SK-N-SH treated with all-trans-retinoic acid at 6 μM for 48 hours (cell line): ENCODE measurements around the gene KRTAP10-10.

Experiments used
- ATAC-seq: fragments of 200-7000 bp; cut with Tn5 transposase; 3 replicates; pipeline ENCODE4 v1.9.1; 2020; ENCODE audit warnings: mild to moderate bottlenecking, moderate library complexity
- ARNTL ChIP-seq: fragments of 450-650 bp; formaldehyde crosslinking; IDR thresholded peaks from 2 replicates; pipeline ENCODE4 v1.5.0; 2020; ENCODE audit warnings: low read depth, mild to moderate bottlenecking, moderate library complexity, borderline replicate concordance
- BACH2 ChIP-seq: fragments of 250-450 bp; sonication (Bioruptor Pico); IDR thresholded peaks from 2 replicates; pipeline ENCODE4 v1.9.0; 2021; ENCODE audit warnings: mild to moderate bottlenecking, borderline replicate concordance
- CREB5 ChIP-seq: fragments of 250-450 bp; sonication (Bioruptor Pico); IDR thresholded peaks from 2 replicates; pipeline ENCODE4 v1.5.1; 2020; ENCODE audit warnings: low read depth, mild to moderate bottlenecking, moderate library complexity
- CSRNP3 ChIP-seq: fragments of 250-450 bp; sonication (Bioruptor Pico); IDR thresholded peaks from 2 replicates; pipeline ENCODE4 v1.5.1; 2021; ENCODE audit warnings: mild to moderate bottlenecking, moderate library complexity
- ESRRG ChIP-seq: fragments of 250-450 bp; sonication (Bioruptor Pico); IDR thresholded peaks from 2 replicates; pipeline ENCODE4 v1.6.1; 2021; ENCODE audit warnings: mild to moderate bottlenecking
- GLIS3 ChIP-seq: fragments of 250-450 bp; sonication (Bioruptor Pico); IDR thresholded peaks from 2 replicates; pipeline ENCODE4 v1.5.0; 2020; ENCODE audit warnings: mild to moderate bottlenecking, moderate library complexity
- OSR1 ChIP-seq: fragments of 250-450 bp; sonication (Bioruptor Pico); IDR thresholded peaks from 2 replicates; pipeline ENCODE4 v1.8.0; 2022; ENCODE audit warnings: moderate library complexity, mild to moderate bottlenecking, inconsistent platforms
- PATZ1 ChIP-seq: fragments of 250-450 bp; sonication (Bioruptor Pico); IDR thresholded peaks from 2 replicates; pipeline ENCODE4 v1.8.0; 2020; ENCODE audit warnings: mild to moderate bottlenecking, moderate library complexity, borderline replicate concordance
- POU6F1 ChIP-seq: fragments of 250-450 bp; sonication (Bioruptor Pico); IDR thresholded peaks from 2 replicates; pipeline ENCODE4 v1.8.0; 2021; ENCODE audit warnings: low read depth, mild to moderate bottlenecking, moderate library complexity, borderline replicate concordance
- PPARA ChIP-seq: fragments of 250-450 bp; sonication (Bioruptor Pico); IDR thresholded peaks from 2 replicates; pipeline ENCODE4 v1.5.0; 2020; ENCODE audit warnings: mild to moderate bottlenecking, borderline replicate concordance
- RARB ChIP-seq: fragments of 250-450 bp; sonication (Bioruptor Pico); IDR thresholded peaks from 2 replicates; pipeline ENCODE4 v1.8.0; 2021; ENCODE audit warnings: mild to moderate bottlenecking, moderate library complexity
- SNAI2 ChIP-seq: fragments of 250-450 bp; sonication (Bioruptor Pico); IDR thresholded peaks from 2 replicates; pipeline ENCODE4 v1.5.0; 2020; ENCODE audit warnings: mild to moderate bottlenecking, moderate library complexity
- TOX ChIP-seq: fragments of 250-450 bp; sonication (Bioruptor Pico); IDR thresholded peaks from 2 replicates; pipeline ENCODE4 v1.8.0; 2021; ENCODE audit warnings: mild to moderate bottlenecking, moderate library complexity, borderline replicate concordance
- TSHZ2 ChIP-seq: fragments of 250-450 bp; sonication (Bioruptor Pico); IDR thresholded peaks from 2 replicates; pipeline ENCODE4 v1.5.0; 2020; ENCODE audit warnings: mild to moderate bottlenecking, moderate library complexity
- ZC3H10 ChIP-seq: fragments of 250-450 bp; sonication (Bioruptor Pico); IDR thresholded peaks from 2 replicates; pipeline ENCODE4 v1.5.1; 2021; ENCODE audit warnings: mild to moderate bottlenecking, moderate library complexity
- ZFP3 ChIP-seq: fragments of 250-450 bp; sonication (Bioruptor Pico); IDR thresholded peaks from 2 replicates; pipeline ENCODE4 v1.5.0; 2020; ENCODE audit warnings: mild to moderate bottlenecking, moderate library complexity
- ZFP30 ChIP-seq: fragments of 450-650 bp; formaldehyde crosslinking; IDR thresholded peaks from 2 replicates; pipeline ENCODE4 v1.5.0; 2022; ENCODE audit warnings: mild to moderate bottlenecking, moderate library complexity
- ZNF565 ChIP-seq: fragments of 450-650 bp; formaldehyde crosslinking; conservative IDR thresholded peaks from 2 replicates; pipeline ENCODE4 v1.5.0; 2020; ENCODE audit warnings: low read depth, mild to moderate bottlenecking, moderate library complexity
- ZNF70 ChIP-seq: fragments of 450-650 bp; formaldehyde crosslinking; IDR thresholded peaks from 2 replicates; pipeline ENCODE4 v1.5.0; 2020; ENCODE audit warnings: mild to moderate bottlenecking, moderate library complexity
- ZNF8 ChIP-seq: fragments of 450-650 bp; formaldehyde crosslinking; IDR thresholded peaks from 2 replicates; pipeline ENCODE4 v1.5.0; 2020; ENCODE audit warnings: mild to moderate bottlenecking, moderate library complexity

Gene KRTAP10-10

GRCh38 chr21:44637018-44637850, at the start of gene KRTAP10-10:
Gene KRTAP10-10, plus strand, starts transcription at chr21:44637356. Its CDS starts 62 bp downstream, at chr21:44637418.
- TF ChIP-seq ZNF8 (CRISPR knock-in tag), result no peak
- TF ChIP-seq PATZ1 (CRISPR knock-in tag), result no peak
- TF ChIP-seq CREB5 (CRISPR knock-in tag), result no peak
- no peak for TF ChIP-seq ARNTL (CRISPR knock-in tag)
- no peak for TF ChIP-seq ZFP30 (CRISPR knock-in tag)
- no peak for TF ChIP-seq ZC3H10 (CRISPR knock-in tag)
- TF ChIP-seq ZNF565, result no peak
- TF ChIP-seq POU6F1 (CRISPR knock-in tag), result no peak
- no peak for TF ChIP-seq ESRRG (CRISPR knock-in tag)
- TF ChIP-seq ZNF70 (CRISPR knock-in tag), result no peak
- TF ChIP-seq GLIS3 (CRISPR knock-in tag), result no peak
- no peak for TF ChIP-seq TSHZ2 (CRISPR knock-in tag)
- ATAC-seq, result no peak

- TF ChIP-seq CREB5 (CRISPR knock-in tag), result no peak
- no peak for TF ChIP-seq ZNF8 (CRISPR knock-in tag)
- TF ChIP-seq RARB, result no peak
- no peak for TF ChIP-seq ZNF565
- TF ChIP-seq BACH2 (CRISPR knock-in tag), result no peak
- TF ChIP-seq ZC3H10 (CRISPR knock-in tag), result no peak
- no peak for TF ChIP-seq GLIS3 (CRISPR knock-in tag)
- no peak for TF ChIP-seq SNAI2 (CRISPR knock-in tag)
- no peak for TF ChIP-seq OSR1
- TF ChIP-seq ESRRG (CRISPR knock-in tag), result no peak
- TF ChIP-seq TSHZ2 (CRISPR knock-in tag), result no peak
- TF ChIP-seq CSRNP3 (CRISPR knock-in tag), result no peak
- no peak for TF ChIP-seq TOX (CRISPR knock-in tag)
- no peak for TF ChIP-seq PPARA (CRISPR knock-in tag)
- TF ChIP-seq PATZ1 (CRISPR knock-in tag), result no peak
- TF ChIP-seq ZFP30 (CRISPR knock-in tag), result no peak
- TF ChIP-seq ZFP3 (CRISPR knock-in tag), result no peak
- ATAC-seq, result no peak
Measured at GRCh38 chr21:44589094-44589493, 48.1 kb upstream of the KRTAP10-10 start.
